PC-3 (cell line): ENCODE results near the gene TIMM21.

Source experiments
- CTCF ChIP-seq: fragments of 300-600 bp; sonication (generic); conservative IDR thresholded peaks from 2 replicates; pipeline ENCODE4 v1.5.1; 2017; ENCODE audit warnings: antibody characterized with exemption, low read depth, mild to moderate bottlenecking, low read length
- EZH2phosphoT487 ChIP-seq: fragments of 300-600 bp; sonication (generic); IDR thresholded peaks from 2 replicates; pipeline ENCODE4 v1.6.1; 2018; ENCODE audit warnings: mild to moderate bottlenecking, antibody characterized with exemption, low read length, borderline replicate concordance

DNA sequence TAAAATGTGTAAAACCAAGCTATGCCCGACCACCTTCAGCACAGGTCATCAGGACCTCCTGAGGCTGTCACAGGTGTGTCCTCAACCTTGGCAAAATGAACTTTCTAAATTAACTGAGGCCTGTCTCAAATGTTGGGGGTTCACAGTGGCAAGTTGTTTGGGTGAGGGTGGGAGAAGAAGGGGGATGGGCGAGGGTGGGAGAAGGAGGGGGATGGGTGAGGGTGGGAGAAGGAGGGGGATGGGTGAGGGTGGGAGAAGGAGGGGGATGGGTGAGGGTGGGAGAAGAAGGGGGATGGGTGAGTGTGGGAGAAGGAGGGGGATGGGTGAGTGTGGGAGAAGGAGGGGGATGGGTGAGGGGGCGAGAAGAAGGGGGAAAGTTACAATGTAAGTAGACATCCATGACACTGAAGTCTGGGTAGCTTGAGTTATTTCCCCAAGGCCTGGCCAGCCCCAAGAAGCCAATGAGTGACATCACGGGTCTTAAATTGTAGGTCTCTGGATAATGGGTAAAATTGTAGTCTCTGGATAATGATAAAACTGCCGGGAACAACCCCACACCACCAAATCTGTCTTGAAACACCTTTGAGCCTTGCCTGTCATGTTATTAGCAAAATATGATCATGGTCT lies 56.3 kb downstream of the TIMM21 start:
- no peak for TF ChIP-seq EZH2phosphoT487
- no peak for TF ChIP-seq CTCF
